IPS DF 4.7 (cell line): ENCODE measurements around the gene AMPD3.

Experiments used
- DNase-seq: peaks from one replicate; pipeline ENCODE4 v3.0.0-alpha.2; 2013; ENCODE audit warnings: low spot score; ENCODE audit errors: extremely low read depth

The AMPD3 gene

DNA sequence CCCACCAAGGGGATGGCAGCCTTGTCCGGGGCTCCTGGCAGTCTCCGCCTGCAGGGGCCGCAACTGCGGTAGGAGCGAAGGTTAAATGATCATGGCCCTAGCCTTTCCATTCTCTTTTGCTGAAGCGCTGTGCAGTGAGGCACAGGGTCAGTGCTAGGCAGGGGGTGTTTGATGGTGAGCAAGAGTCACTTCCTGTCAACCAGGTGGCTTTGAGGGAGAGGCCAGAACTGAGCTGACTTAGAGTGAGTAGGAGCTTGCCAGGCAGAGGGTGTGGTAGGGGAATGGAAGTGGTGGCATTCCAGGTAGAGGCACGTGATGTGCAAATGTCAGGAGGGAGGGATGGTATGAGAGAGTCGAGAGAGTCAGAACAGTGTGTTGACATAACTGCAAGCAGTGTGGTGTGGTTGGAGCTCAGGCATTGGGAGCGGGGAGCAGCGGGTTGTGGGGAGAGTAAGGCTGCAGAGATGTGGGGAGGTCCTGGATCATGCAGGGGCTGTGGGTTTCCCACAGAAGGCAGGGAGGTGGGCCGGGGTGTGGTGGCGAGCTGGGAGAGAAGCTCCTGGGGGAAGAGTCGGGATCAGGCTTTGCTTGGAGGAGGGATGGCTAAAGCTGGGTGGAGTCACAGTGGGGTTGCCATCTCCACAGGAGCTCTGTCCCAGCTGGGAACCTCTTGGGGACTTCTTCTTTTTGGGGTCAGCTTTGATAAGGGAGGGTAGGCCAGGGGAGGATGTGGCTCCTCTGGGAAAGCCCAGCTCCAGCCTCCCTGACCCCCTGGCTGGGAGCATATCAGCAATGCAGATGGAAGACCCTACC is 33.3 kb downstream of the AMPD3 start:
- no peak for DNase-seq

DNA sequence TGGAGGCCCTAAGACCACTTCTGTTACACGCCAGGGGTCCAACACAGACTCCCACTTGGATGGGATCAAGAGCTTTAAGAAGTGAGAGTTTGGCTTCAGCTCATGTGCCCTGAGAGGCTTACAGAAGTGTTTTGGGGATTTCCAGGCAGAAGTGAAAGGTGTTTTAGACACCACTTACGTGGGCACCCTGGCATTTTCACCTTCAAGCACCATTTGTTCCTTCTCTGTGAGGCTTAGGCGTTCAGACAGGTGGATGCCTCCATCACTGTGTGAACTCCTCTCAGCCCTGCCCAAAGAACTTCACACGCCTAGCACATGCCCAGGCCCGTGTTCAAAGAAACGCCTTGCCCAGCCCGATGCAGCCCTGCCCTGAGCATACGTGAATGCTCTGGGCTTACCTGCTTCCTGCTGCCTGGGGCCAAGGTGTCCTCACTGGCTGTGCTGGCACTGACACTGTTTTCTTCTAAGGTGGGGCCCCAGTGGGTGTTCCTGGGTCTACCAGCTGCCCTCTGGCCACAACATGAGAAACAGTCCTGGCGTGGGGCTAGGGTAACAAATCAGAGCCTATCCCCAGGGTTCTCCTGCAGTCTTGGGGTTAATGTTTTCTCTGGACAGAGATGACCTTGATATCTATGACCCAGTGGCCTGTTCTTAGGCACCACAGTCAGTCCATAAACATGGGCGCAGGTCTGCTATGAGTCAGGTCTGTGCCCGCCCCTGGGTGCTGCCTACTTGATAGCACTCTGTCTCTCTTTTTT is 34.0 kb downstream of the AMPD3 start:
- no peak for DNase-seq

- DNase-seq: no peak
Measured at GRCh38 chr11:10490032-10490397, 35.0 kb downstream of the AMPD3 start.

DNA sequence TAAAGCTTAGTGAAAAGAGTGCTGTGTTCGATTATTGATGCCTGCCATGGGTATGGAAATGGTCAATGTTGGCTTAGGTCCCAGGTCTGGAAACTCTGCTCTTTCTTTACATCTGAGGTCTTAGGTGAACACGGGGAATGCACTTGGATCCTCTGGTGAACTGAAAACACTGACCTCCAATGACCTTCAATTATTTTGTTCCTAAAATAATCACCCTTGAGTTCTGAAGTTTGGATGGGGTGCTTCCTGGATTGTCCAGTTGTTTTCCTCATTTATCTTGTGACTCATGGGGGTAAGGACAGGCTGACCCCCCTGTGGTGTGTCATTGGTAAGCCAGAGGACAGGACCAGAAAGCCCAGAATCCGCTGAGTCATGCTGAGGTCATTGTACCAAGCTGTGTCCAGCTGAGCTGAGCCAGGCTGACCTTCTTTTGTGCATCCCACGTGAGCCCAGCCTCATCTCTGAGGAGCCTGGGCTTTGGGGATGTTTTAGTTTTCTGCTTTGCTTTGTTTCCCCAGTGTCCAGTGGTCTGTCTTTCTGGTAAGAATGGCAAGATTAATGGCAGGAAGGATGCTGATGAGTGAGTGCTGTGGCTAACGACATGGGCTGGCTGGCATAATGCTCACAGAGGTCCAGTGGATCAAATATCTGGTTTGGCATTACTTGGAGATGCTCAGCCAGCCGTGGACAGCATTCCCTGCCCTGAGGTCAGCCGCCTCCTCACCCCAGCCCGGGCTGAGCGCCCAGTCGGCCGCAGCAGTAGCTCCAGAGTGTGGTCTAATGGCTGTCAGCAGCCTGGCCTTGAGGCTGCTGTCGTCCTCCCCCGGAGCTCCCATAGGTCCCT is 35.6 kb downstream of the AMPD3 start:
- DNase-seq: no peak

DNA sequence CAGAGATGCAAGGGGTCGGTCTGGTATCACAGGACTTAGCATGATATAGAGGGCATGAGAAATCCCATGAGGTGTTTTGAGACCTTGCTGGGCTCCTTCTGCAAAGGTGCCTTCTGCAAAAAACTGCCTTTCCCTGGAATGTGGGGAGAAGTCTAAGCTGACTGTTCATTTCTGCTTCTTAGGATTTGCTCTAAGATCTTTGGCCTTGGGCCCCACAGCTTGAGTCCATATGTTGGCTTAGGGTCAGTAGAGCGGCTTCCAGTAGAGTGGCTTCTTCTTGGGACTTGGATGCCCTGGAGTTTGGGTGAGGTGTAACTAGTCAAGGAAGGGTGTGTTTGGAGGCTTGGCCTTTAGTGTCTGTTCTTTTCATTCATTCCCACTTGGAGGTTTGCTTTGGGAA is 37.0 kb downstream of the AMPD3 start:
- no peak for DNase-seq

- DNase-seq: no peak
Measured at GRCh38 chr11:10493041-10493663, 38.1 kb downstream of the AMPD3 start.

GRCh38 chr11:10494636-10495463 is 39.8 kb downstream of the AMPD3 start:
- DNase-seq: no peak

DNA sequence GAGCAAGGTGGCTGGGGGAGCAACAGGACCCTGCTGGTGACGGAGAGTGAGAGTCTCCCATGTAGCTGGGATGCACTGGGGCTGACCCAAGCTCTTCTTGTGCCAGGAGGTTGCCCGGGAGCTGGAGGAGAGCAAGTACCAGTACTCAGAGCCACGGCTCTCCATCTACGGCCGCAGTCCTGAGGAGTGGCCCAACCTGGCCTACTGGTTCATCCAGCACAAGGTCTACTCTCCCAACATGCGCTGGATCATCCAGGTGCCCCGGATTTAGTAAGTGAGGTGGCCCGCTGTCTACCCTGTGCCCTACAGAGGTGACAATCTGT is 40.4 kb downstream of the AMPD3 start:
- no peak for DNase-seq

- no peak for DNase-seq
Measured at GRCh38 chr11:10496296-10496936, 41.4 kb downstream of the AMPD3 start.

DNA sequence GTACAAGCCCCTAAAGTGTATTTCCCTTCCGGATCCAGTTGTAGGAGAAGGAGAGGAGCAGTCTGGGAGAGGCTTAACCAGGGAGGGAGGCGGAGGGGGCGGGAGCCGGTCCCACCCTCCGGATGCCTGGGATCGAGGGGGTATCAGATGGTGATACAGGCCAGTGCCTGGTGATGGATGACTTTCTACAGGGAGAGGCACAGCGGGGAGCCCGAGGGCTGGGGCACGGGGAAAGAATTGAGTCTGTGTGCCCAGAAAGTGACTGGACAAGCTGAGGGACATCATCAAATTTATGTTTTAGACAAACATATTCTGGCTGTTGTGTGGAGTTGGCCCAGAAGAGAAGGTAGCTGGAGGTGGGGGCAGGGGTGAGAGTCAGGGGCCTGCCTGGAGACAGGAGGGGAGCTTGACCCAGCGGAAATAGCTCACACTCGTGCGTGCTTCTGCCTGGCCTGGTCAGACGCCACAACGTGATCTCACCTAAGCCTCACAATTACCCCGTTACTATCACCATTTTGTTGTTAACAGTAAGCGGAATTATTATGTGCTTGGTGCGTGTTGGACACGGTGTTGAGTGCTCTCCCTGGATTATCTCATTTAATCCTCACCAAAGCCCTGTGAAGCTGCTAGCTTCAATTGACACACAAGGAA is 42.4 kb downstream of the AMPD3 start:
- no peak for DNase-seq

DNA sequence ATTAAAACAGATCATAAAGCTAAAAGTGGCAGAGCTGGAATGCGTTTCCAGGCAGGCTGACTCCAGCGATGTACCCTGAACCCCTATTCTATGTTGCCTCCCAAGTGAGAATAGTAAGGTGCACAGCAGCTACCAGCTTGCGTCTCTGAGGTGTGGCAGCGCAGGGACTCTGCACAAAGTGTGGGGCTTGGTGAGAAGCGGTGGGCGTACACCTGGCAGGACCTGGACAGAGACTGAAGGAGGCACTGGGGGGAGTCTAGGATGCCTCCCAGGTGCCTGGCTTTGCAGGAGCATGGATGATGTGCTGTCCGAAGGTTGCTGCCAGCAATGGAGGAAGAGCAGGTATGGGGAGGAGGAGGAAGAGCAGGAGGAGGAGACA is 42.9 kb downstream of the AMPD3 start:
- DNase-seq: no peak

GRCh38 chr11:10498426-10499250 is 43.6 kb downstream of the AMPD3 start:
- DNase-seq: no peak

- no peak for DNase-seq
Measured at GRCh38 chr11:10499452-10499851, 44.4 kb downstream of the AMPD3 start.

GRCh38 chr11:10499874-10500601 is 45.0 kb downstream of the AMPD3 start:
- no peak for DNase-seq

- no peak for DNase-seq
Measured at GRCh38 chr11:10500757-10501684, 46.0 kb downstream of the AMPD3 start.

- DNase-seq: no peak
Measured at GRCh38 chr11:10502065-10502680, 47.1 kb downstream of the AMPD3 start.

- no peak for DNase-seq
Measured at GRCh38 chr11:10502770-10503169, 47.7 kb downstream of the AMPD3 start.
